HG03139 (cell line): ENCODE data around the gene ABHD15.

ENCODE experiments used
- ATAC-seq: cut with Tn5 transposase; IDR thresholded peaks from one replicate; pipeline ENCODE4 v1.9.1; 2021; ENCODE audit not compliant: unreplicated experiment

The ABHD15 gene

GRCh38 chr17:29595107-29595942 is 28.5 kb upstream of the ABHD15 start:
- ATAC-seq: no peak

GRCh38 chr17:29594519-29595090 is 27.8 kb upstream of the ABHD15 start:
- no peak for ATAC-seq

GRCh38 chr17:29593591-29594518 is 27.0 kb upstream of the ABHD15 start:
- no peak for ATAC-seq

GRCh38 chr17:29592850-29593551 is 26.2 kb upstream of the ABHD15 start, which contains the start of gene ANKRD13B:
TSS of gene ANKRD13B (plus strand) at chr17:29593132. CDS start at chr17:29593622, 490 bp downstream.
- ATAC-seq: no peak

- ATAC-seq: no peak
Measured at GRCh38 chr17:29591737-29592608, 25.1 kb upstream of the ABHD15 start.

- no peak for ATAC-seq
Measured at GRCh38 chr17:29591146-29591736, 24.4 kb upstream of the ABHD15 start.

- no peak for ATAC-seq
Measured at GRCh38 chr17:29590411-29591145, 23.7 kb upstream of the ABHD15 start.

GRCh38 chr17:29589524-29590410 is 22.9 kb upstream of the ABHD15 start, which contains the start of gene GIT1:
TSS of gene GIT1 (minus strand) at chr17:29589648. CDS start at chr17:29589378, 270 bp downstream.
- ATAC-seq: peak; percentile 48

- peak; percentile 11 for ATAC-seq
Measured at GRCh38 chr17:29588562-29589411, 21.9 kb upstream of the ABHD15 start.

GRCh38 chr17:29588017-29588561 is 21.3 kb upstream of the ABHD15 start:
- no peak for ATAC-seq

- no peak for ATAC-seq
Measured at GRCh38 chr17:29587591-29587990, 20.8 kb upstream of the ABHD15 start.

GRCh38 chr17:29586676-29587469 is 20.0 kb upstream of the ABHD15 start:
- no peak for ATAC-seq

- ATAC-seq: no peak
Measured at GRCh38 chr17:29585080-29585751, 18.4 kb upstream of the ABHD15 start.

GRCh38 chr17:29584452-29585079 is 17.7 kb upstream of the ABHD15 start:
- ATAC-seq: no peak
